Right lobe of liver (tissue), 6 donors: Measurements from ENCODE around the gene ITGA11. TPM values are rescaled to one million over a fixed set of nuclear protein-coding genes. Genes with fewer than 3 reads are reported as not detected.
A peak's percentile ranks its signal among the peaks of the same experiment; 100 is the strongest.

Experiments
- ATAC-seq, 4 donors: fragments of 200-7000 bp; cut with Tn5 transposase; one replicate each; pipeline ENCODE4 v1.9.1; 2020; ENCODE audit warnings: mild to moderate bottlenecking in 4 of 4, moderate library complexity in 4 of 4
- DNase-seq, 3 donors: peaks; one replicate each; pipeline ENCODE4 v3.0.0-alpha.2; 2020
- H3K27ac ChIP-seq, 3 donors: fragments of 200-600 bp; one replicate each; pipeline ENCODE4 v1.8.0; 2022
- H3K27me3 ChIP-seq, 2 donors: fragments of 200-600 bp; one replicate each; pipeline ENCODE4 v1.8.0; 2022
- H3K36me3 ChIP-seq, 4 donors: fragments of 200-600 bp; sonication (generic) in 1 of 4; one replicate each; pipeline versions ENCODE4 v1.5.1 to v1.8.0; 2017 to 2022; ENCODE audit warnings: control low read depth in 1 of 4
- H3K4me1 ChIP-seq, 4 donors: fragments of 200-600 bp; sonication (generic) in 1 of 4; one replicate each; pipeline versions ENCODE4 v1.5.1 to v1.8.0; 2017 to 2022; ENCODE audit warnings: control low read depth in 1 of 4
- H3K4me3 ChIP-seq, 3 donors: fragments of 200-600 bp; one replicate each; pipeline ENCODE4 v1.8.0; 2022
- H3K9me3 ChIP-seq, 4 donors: fragments of 200-600 bp; sonication (generic) in 1 of 4; one replicate each; pipeline versions ENCODE4 v1.5.1 to v1.8.0; 2017 to 2022; ENCODE audit warnings: control low read depth in 1 of 4
- POLR2A ChIP-seq: fragments of 450-650 bp; IDR thresholded peaks from one replicate; pipeline ENCODE4 v1.6.1; 2017; ENCODE audit warnings: antibody characterized with exemption, mild to moderate bottlenecking
- WGBS: methylation state at CpG from one replicate; pipeline ENCODE4 v1.1.6; 2018; ENCODE audit warnings: low coverage, low lambda C conversion rate; ENCODE audit not compliant: insufficient coverage; ENCODE audit errors: missing lambda C conversion rate; 5-methylcytosine and 5-hydroxymethylcytosine counted together
- intact Hi-C, 2 donors: fragments of 100-400 bp; cut with DNase I; formaldehyde crosslinking; loops; one replicate each; pipeline versions ENCODE4 v1.11.2 to v1.14.1; 2022
- total RNA-seq, 6 experiments: library from RNA; depleted of rRNA in 2 of 6; stranded (reverse); fragments of >200 nt in 2 of 6; fragmentation: NEBNext Ultra II Directional in 3 of 6; extraction: Animal tissue kit (Norgen Biotek cat#: 25700) in 3 of 6; gene quantifications; one replicate each; pipeline versions ENCODE4 v1.1.0 to v1.2.4, GENCODE V29; 2016 to 2023
- TF ChIP-seq, protein P1 (sequence below), 4 donors: fragments of 200-600 bp in 3 of 4; fragments of 450-650 bp in 1 of 4; IDR thresholded peaks; one replicate each; pipeline versions ENCODE4 v1.5.1 to v1.8.0; 2016 to 2022; ENCODE audit warnings: antibody characterized with exemption in 4 of 4, mild to moderate bottlenecking in 2 of 4
- donor health status: DM: no; HTN: yes; CAD: no.
- donor health status: DM: no; HTN: no; CAD: no.
- donor health status: DM: no; HTN: no; CAD: no.
- donor health status: DM: no; HTN: yes; CAD: no.
- donor health status: DM: no; HTN: yes; CAD: no.

Gene ITGA11
- total RNA-seq, 6 experiments from 2014 or later, result 0.51 to 1.4 (median 0.73) TPM

DNA sequence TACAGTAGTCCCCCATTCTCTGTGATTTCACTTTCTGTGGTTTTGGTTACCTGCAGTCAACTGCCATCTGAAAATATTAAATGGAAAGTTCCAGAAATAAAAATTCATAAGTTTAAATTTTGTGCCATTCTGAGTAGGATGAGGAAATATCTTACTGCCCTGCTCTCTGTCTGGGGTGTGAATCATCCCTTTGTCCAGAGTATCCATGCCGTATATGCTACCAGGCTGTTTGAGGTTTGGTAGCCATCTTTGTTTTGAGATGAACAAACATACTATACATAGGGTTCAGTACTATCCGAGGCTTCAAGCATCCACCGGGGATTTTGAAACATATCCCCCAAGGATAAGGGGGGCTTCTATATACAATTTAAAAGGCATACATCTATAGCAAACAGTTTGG lies 170.7 kb downstream of the ITGA11 start:
- no peaks in the 10 kb centered on the region for H3K27me3 ChIP-seq
- no peak overlapping the region for H3K4me3 ChIP-seq
- no peak overlapping the region for H3K27ac ChIP-seq
- intact Hi-C loops, result no loop called here
- 80% methylated on average over 3 of the region's 3 CpGs for WGBS
- TF ChIP-seq, protein P1, sequence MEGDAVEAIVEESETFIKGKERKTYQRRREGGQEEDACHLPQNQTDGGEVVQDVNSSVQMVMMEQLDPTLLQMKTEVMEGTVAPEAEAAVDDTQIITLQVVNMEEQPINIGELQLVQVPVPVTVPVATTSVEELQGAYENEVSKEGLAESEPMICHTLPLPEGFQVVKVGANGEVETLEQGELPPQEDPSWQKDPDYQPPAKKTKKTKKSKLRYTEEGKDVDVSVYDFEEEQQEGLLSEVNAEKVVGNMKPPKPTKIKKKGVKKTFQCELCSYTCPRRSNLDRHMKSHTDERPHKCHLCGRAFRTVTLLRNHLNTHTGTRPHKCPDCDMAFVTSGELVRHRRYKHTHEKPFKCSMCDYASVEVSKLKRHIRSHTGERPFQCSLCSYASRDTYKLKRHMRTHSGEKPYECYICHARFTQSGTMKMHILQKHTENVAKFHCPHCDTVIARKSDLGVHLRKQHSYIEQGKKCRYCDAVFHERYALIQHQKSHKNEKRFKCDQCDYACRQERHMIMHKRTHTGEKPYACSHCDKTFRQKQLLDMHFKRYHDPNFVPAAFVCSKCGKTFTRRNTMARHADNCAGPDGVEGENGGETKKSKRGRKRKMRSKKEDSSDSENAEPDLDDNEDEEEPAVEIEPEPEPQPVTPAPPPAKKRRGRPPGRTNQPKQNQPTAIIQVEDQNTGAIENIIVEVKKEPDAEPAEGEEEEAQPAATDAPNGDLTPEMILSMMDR (IDR thresholded peaks at IDR 0.05), result no peak
- TF ChIP-seq POLR2A, result no peak
- no peaks in the 10 kb centered on the region for H3K36me3 ChIP-seq
- ATAC-seq (no peak), DNase-seq (no peak)
- peaks cover 0 to 2% (median 0%) of the 10 kb centered on the region in 4 donors for H3K4me1 ChIP-seq
- H3K9me3 ChIP-seq, result no peaks in the 10 kb centered on the region

DNA sequence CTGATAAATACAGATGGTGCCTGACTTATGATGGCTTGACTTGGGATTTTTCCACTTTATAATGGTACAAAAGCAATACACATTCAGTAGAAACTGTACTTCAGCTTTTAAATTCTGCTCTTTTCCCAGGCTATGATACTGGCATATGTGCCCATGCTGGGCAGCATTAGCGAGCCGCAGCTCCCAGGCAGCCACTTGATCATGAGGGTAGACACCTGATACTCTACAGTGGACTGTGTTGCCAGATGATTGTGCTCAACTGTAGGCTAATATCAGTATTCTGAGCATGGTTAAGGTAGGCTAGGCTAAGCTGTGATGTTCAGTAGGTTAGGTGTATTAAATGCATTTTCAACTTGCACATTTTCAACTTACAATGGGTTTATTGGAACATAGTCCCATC lies 172.1 kb downstream of the ITGA11 start:
- Histone ChIP-seq H3K9me3 (no peaks in the 10 kb centered on the region), H3K27me3 (no peaks in the 10 kb centered on the region), H3K36me3 (no peaks in the 10 kb centered on the region), H3K27ac (no peak overlapping the region), H3K4me3 (no peak overlapping the region), H3K4me1 (peaks cover 0 to 6% (median 0%) of the 10 kb centered on the region in 4 donors)
- TF ChIP-seq POLR2A, result no peak
- TF ChIP-seq, protein P1 (IDR thresholded peaks at IDR 0.05), result no peak
- ATAC-seq, result no peak
- 94% methylated on average over 2 of the region's 2 CpGs for WGBS
- intact Hi-C loops, result loop anchor here in 1 of 2 donors (10.0 kb wide), 1 partner anchor 45 kb away; no protein-coding TSS in a partner anchor
- no peak for DNase-seq

DNA sequence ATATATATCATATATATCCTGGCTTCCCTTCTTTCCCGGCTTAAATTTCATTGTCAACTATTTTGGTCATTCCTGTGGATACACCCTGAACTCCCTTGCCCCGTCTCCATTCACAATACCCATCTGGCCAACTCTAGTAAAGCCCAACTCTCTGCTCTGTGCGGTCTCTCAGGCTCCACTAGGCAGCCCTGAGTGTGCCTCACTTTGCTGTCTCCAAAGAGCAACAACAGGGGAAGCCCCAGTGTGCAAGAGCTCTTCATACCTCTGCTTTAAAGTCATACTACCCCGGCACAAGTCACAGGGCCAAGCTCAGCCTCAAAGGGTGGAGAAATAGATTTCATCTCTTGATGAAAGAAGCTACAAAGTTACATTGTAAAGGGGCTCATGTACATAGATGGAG lies 173.3 kb downstream of the ITGA11 start:
- H3K27ac ChIP-seq, result no peak overlapping the region
- no peak for TF ChIP-seq POLR2A
- TF ChIP-seq, protein P1 (IDR thresholded peaks at IDR 0.05), result no peak
- no peak overlapping the region for H3K4me3 ChIP-seq
- peaks cover 0 to 6% (median 0%) of the 10 kb centered on the region in 4 donors for H3K4me1 ChIP-seq
- ATAC-seq (peak in 2 of 4 donors; percentile 8 to 30), DNase-seq (no peak)
- H3K9me3 ChIP-seq, result no peaks in the 10 kb centered on the region
- 31% methylated on average over 4 of the region's 4 CpGs for WGBS
- no peaks in the 10 kb centered on the region for H3K36me3 ChIP-seq
- no peaks in the 10 kb centered on the region for H3K27me3 ChIP-seq
- intact Hi-C loops, result loop anchor here in 1 of 2 donors (10.0 kb wide), 1 partner anchor 46 kb away; no protein-coding TSS in a partner anchor

DNA sequence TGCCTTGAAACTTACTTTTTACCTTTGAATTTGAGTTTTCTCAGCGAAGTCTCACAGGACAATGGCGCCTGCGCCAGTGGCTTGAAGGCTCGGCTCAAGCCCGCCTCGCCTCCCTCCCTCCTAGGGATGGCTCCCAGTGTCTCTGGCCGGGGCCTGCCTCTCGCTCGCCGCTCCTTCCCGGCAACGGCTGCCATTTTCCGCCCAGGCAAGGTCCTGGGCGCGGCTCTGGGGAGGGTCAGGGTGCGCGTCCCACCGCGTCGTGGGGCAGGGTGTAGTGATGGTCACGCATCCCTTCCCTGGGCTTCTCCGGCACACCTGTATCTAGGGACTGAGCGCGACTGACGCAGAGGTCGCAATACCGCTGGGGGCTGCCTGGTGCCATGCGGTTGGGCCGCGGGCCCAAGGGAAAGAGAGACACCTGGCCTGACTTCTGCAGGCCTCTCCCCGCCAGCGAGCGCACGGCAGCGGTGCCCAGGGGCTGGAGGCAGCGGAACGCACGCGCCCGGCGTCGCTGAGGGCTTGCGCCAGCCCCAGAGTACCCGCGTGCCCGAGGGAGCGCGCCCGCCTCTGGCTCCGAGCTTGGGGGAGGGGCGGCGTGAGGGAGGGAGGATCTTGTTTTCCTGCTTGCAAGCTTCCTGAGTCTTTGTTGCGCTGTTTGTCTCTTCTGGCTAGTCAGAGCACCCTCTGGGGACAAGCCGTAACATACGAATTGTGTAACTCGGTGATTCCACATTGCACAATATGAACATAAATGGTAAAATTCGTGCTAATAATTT lies 175.1 kb downstream of the ITGA11 start:
- Histone ChIP-seq H3K27me3 (no peaks in the 10 kb centered on the region), H3K4me1 (peaks cover 0 to 6% (median 0%) of the 10 kb centered on the region in 4 donors), H3K4me3 (peak overlapping the region; percentile 44 to 61 (median 58)), H3K36me3 (no peaks in the 10 kb centered on the region), H3K9me3 (no peaks in the 10 kb centered on the region), H3K27ac (peak overlapping the region; percentile 91 to 99 (median 93))
- DNase-seq (peak; percentile 94 to 96 (median 96)), ATAC-seq (peak; percentile 94 to 97 (median 96))
- 14% methylated on average over 22 of the region's 57 CpGs for WGBS
- peak; percentile 76 for TF ChIP-seq POLR2A
- TF ChIP-seq, protein P1 (IDR thresholded peaks at IDR 0.05), result peak in 1 of 4 donors; percentile 21
- intact Hi-C loops, result loop anchor here in 1 of 2 donors (10.0 kb wide), 1 partner anchor 48 kb away; no protein-coding TSS in a partner anchor
